Measurements from ENCODE around the gene CR1L. TPM values are rescaled to one million over a fixed set of nuclear protein-coding genes. Genes with fewer than 3 reads are reported as not detected.

CR1L gene
- total and polyA plus RNA-seq, 9 of the 15 experiments (the other 6 are each of a cell fraction or from before 2014, with no cell fraction given) = 10.1 to 74.8 (median 34.3) TPM

DNA sequence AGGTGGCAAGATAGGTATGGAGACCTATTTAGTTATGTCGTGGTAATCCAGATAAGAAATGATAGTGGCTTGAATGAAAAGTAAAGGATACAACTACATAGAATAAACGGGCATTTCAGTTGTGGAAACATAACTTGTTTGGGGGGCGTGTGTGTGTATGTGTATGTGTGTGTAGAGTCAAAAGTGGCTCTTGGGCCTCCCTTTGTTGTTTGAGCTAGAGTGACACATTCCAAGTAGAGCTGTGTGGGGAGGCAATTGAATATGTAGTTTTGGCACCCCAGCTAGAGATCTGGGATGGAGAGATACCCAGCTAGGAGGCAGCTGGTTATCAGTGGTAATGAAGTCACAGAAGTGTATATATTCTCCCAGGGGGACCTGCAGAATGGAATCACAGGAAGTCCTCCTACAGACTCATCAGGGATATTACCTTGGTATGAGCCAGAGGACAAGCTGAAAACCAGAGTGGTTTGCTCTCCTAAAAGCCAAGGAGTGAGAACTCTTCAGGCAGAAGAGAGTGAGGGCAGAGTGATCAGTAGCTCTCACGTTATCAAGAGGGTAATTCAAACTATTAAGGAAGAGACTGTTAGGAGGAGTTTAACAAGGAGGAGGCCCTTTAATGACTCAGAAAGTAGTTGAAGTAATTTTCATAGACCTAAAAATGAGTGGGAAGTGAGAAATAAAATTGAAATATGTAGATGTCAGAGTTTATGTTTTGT, 5.1 kb downstream of the CR1L start (continued):
- TF ChIP-seq, protein P1, sequence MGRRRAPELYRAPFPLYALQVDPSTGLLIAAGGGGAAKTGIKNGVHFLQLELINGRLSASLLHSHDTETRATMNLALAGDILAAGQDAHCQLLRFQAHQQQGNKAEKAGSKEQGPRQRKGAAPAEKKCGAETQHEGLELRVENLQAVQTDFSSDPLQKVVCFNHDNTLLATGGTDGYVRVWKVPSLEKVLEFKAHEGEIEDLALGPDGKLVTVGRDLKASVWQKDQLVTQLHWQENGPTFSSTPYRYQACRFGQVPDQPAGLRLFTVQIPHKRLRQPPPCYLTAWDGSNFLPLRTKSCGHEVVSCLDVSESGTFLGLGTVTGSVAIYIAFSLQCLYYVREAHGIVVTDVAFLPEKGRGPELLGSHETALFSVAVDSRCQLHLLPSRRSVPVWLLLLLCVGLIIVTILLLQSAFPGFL (CRISPR knock-in tag; IDR thresholded peaks at IDR 0.05) = no peak
- TF ChIP-seq ZNF174 (CRISPR knock-in tag; IDR thresholded peaks at IDR 0.05) = no peak
- TF ChIP-seq, protein P2, sequence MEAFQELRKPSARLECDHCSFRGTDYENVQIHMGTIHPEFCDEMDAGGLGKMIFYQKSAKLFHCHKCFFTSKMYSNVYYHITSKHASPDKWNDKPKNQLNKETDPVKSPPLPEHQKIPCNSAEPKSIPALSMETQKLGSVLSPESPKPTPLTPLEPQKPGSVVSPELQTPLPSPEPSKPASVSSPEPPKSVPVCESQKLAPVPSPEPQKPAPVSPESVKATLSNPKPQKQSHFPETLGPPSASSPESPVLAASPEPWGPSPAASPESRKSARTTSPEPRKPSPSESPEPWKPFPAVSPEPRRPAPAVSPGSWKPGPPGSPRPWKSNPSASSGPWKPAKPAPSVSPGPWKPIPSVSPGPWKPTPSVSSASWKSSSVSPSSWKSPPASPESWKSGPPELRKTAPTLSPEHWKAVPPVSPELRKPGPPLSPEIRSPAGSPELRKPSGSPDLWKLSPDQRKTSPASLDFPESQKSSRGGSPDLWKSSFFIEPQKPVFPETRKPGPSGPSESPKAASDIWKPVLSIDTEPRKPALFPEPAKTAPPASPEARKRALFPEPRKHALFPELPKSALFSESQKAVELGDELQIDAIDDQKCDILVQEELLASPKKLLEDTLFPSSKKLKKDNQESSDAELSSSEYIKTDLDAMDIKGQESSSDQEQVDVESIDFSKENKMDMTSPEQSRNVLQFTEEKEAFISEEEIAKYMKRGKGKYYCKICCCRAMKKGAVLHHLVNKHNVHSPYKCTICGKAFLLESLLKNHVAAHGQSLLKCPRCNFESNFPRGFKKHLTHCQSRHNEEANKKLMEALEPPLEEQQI (IDR thresholded peaks at IDR 0.05) = peak; percentile 91
- TF ChIP-seq, protein P3, sequence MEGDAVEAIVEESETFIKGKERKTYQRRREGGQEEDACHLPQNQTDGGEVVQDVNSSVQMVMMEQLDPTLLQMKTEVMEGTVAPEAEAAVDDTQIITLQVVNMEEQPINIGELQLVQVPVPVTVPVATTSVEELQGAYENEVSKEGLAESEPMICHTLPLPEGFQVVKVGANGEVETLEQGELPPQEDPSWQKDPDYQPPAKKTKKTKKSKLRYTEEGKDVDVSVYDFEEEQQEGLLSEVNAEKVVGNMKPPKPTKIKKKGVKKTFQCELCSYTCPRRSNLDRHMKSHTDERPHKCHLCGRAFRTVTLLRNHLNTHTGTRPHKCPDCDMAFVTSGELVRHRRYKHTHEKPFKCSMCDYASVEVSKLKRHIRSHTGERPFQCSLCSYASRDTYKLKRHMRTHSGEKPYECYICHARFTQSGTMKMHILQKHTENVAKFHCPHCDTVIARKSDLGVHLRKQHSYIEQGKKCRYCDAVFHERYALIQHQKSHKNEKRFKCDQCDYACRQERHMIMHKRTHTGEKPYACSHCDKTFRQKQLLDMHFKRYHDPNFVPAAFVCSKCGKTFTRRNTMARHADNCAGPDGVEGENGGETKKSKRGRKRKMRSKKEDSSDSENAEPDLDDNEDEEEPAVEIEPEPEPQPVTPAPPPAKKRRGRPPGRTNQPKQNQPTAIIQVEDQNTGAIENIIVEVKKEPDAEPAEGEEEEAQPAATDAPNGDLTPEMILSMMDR (IDR thresholded peaks at IDR 0.05 in 2 of 3, conservative IDR thresholded peaks at IDR 0.05 in 1 of 3; ENCODE audit: insufficient read depth in 2 of 3, low read depth in 1 of 3, low read length in 3 of 3) = peak in 2 of 3 experiments; percentile 12 to 21; a peak in 3 of 6 replicates
- TF ChIP-seq TEAD4 (IDR thresholded peaks at IDR 0.05; ENCODE audit: low read length) = peak; percentile 98
- TF ChIP-seq TEAD4 (CRISPR knock-in tag; IDR thresholded peaks at IDR 0.05; ENCODE audit: borderline replicate concordance) = no peak
- TF ChIP-seq RBM25 (IDR thresholded peaks at IDR 0.05; ENCODE audit: low read depth, low read length, severe bottlenecking) = no peak
- no peak for TF ChIP-seq ERF (CRISPR knock-in tag; IDR thresholded peaks at IDR 0.05)
- peak; percentile 7 to 73; a peak in 3 of 4 replicates for TF ChIP-seq HDAC1 (IDR thresholded peaks at IDR 0.05)
- peak; percentile 62; the same call in 1 of the 2 replicates for TF ChIP-seq PHB2 (IDR thresholded peaks at IDR 0.05; ENCODE audit: low read depth)
- TF ChIP-seq RFX1 (IDR thresholded peaks at IDR 0.05) = no peak
- no peak for TF ChIP-seq ZNF780A (CRISPR knock-in tag; IDR thresholded peaks at IDR 0.05)
- no peak for TF ChIP-seq KDM4B (IDR thresholded peaks at IDR 0.05; ENCODE audit: borderline replicate concordance in 2 of 2, low read depth in 1 of 2)
- TF ChIP-seq RNF2 (IDR thresholded peaks at IDR 0.05) = peak; percentile 78; the same call in 1 of the 2 replicates
- TF ChIP-seq STAG1 (CRISPR knock-in tag; IDR thresholded peaks at IDR 0.05; ENCODE audit: borderline replicate concordance) = no peak
- TF ChIP-seq NR2C2 (CRISPR knock-in tag; IDR thresholded peaks at IDR 0.05) = no peak
- TF ChIP-seq NR2C2 (tag; IDR thresholded peaks at IDR 0.05) = no peak
- 0 out of 2 replicates have a peak, but pooled peaks have one; percentile 50 for TF ChIP-seq GTF2F1 (IDR thresholded peaks at IDR 0.05; ENCODE audit: low read depth, low read length)
- peak; percentile 47; the same call in 1 of the 2 replicates for TF ChIP-seq NFE2 (IDR thresholded peaks at IDR 0.05; ENCODE audit: low read depth)
- peak; percentile 87 for TF ChIP-seq FOXM1 (IDR thresholded peaks at IDR 0.05; ENCODE audit: low read depth)
- TF ChIP-seq FOXM1 (CRISPR knock-in tag; IDR thresholded peaks at IDR 0.05; ENCODE audit: low read depth) = no peak
- no peak for TF ChIP-seq MTA1 (IDR thresholded peaks at IDR 0.05; ENCODE audit: borderline replicate concordance)
- TF ChIP-seq IRF2 (CRISPR knock-in tag; IDR thresholded peaks at IDR 0.05) = no peak

Data from K562 (cell line).